Activated effector memory CD4-positive, alpha-beta T cell treated with anti-CD3 and anti-CD28 coated beads, Interleukin-2, amount 50 U/mL, for 16 hours (primary cell): ENCODE measurements around the gene RABGEF1.

Source experiments
- DNase-seq: peaks from one replicate; pipeline ENCODE4 v3.0.0-alpha.2; 2020

Gene RABGEF1

DNA sequence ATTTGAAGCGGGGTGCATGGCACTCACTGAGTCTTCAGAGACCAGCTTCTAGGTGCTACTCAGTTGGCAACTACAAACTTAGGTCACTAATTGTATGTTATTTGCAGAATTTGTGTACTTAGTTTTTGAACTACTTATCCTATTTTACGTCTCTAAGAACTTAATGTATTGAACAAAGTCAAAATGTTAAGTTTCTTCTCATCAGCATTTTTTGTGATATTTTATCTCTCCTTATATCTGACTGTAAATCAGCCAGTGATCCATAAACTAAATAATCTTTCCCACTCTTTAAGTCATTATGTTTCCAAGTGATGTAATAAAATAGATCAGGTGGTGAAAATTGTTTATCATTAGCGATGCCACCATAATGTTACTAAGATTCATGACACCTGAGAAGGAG is 120.2 kb downstream of the RABGEF1 start:
- DNase-seq: no peak
